ENCODE measurements around the gene ZBTB20.

Gene ZBTB20

DNA sequence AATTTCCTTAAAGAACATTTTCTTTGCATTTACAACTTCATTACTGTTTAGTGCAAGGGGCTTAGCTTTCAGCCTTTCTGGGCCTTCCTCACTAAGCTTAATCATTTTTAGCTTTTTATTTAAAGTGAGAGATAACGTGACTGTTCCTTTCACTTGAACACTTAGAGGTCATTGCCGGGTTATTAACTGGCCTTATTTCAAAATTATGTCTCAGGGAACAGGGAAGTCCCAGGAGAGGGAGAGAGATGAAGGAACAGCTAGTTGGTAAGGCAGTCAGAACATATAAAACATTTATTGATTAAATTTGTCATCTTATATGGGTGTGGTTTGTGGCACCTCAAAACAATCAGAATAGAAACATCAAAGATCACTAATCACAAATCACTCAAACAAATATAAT is 584.5 kb downstream of the ZBTB20 start:
- no peak for DNase-seq

DNA sequence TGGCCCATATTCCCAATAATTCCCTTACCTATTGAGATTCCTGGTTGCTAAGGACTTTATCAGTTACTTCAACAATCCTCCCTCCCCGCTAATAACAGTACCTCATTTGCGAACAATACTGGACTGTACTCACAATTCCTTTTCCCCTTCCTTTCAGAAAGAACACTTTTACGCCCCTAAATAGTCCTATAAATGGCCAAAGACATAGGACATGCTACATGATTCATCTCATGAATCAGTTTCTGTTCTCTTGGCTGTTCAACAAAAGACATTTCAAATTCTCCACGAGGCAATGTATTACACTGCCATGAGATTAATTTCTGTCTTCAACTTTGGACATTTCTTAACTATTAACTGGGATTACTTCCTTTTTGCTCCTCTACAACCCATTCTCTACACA is 588.8 kb downstream of the ZBTB20 start:
- no peak for DNase-seq

DNA sequence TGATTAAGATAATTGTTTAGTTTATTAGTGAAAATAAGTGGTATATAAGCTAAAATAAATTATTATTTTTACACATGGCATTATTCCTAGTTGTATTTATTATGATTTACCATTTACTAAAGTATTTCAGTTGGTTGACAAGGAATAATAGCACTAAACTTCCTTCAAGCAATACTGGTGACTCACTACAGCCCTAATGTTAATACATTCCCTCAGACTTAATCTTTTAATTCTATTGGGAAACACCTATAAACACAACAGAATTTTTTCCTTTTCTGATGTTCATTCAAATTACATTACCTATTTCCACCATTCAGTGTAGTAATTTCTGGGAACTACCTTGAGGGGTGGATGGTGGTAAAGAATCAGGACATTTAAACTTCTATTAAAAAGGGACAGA is 589.3 kb downstream of the ZBTB20 start:
- no peak for DNase-seq

DNA sequence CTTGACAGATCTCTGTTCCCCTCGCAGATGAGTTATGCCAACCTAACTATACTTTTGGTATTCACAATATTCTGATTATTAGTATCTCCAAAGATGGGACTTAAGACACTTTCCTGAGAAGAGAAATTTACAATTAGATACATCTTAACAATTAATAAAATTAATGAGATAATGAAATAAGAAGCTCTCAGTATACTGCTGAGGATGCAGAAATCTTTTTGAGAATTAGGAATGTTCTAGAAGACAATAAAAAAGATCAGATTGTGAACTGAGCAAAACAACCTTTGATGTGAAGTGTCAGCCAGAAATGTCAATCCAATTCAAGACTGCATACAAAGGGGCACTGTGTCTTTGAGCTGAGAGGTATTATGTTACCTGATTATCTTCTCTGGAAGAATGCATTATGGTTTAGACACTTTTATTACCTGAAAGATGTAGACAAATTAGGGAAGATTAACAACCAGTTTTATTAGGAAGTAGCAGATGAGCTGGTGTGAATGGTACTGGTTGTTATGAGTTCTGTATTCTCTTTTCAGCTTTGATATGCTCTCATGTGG is 590.4 kb downstream of the ZBTB20 start:
- DNase-seq, result no peak

DNA sequence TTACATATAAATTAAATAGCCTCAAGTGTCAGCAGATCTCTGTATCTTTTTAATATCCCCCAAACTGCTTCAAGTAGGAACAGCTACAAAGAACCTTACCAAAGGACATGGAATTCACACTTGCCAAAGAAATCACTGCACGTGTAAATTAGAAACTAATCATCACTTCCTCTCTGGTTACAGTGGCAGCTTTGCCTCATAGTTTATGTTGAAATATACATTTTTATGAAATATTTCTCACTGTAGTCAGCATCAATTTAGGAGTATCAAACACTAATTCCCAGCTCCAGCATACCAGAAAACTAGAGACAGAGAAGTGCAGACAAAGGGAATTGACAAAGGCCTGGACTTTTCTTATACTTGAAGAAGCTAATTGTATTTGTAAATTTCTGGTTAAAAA is 592.4 kb downstream of the ZBTB20 start:
- DNase-seq, result no peak

DNA sequence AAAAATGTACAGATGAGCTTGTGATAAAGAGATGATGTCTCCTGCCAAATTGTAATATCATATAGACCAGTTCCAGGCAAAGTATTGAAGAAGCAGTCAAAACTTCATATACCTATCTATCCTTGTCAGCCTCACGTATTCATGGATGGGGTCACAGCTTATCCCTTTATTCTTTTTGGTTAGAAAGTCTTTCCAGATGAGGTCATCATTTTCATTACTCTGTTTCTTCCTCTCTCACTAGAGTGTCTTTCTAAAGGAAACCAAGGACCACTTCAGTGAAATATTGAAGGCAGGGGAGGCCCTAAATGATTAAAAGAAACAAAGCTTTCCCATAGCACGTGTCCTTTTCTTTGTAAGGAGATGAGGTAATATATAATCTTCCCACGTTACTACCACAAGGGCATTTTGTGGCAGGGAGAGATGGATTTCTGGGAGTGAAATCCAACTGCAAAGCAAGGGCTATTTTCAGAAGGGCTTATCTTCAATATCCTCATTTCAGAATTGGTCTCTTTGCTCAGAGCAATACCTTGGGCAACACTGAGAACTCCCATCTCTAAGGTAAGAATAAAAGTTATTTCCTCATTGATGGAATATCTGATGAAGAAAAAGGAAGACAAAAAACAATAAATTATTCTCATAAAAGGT is 593.0 kb downstream of the ZBTB20 start:
- DNase-seq, result no peak

DNA sequence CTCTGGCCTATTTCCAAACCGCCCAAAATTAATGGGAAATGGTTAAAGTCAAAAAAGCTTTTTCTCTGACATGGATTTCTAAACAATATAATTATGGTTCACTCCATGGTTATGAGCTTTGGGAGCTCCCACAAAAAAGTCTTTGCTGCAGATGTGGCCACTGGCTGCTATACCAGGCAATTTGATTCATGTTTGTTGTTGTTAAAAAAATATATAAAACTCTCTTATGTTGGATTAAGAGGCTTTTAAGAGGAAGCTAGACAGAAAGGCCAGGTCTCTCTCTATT is 594.6 kb downstream of the ZBTB20 start:
- DNase-seq, result no peak

DNA sequence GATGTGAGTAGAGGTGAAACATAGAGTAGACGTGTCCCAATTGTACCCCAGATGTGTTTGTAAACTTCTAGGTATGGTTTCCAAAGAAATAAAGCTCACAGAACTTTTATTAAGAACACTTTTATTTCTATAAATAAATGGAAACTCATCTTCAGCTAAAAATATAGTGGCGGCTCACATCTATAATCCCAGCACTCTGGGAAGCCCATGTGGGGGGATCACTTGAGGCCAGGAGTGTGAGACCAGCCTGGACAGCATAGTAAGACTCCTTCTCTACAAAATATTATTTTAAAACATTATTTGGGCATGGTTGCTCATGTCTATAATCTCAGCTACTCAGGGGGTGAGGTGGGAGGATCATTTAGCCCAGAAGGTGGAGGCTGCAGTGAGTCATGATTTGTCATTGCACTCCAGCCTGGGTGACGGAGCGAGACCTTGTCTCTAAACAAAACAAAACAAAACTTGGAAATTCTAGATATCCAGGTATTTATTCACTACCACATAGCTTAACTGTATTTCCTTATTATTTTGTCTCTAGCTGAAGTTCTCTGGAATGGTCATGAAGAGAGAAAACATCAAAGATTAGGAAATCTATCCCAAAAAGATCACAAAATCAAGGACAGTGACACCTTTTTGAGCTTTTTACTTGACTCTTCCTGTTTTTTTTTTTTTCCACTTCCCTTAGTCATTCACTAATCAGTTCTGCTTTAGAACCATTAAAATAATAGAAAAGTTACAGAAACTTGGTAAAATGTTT is 595.1 kb downstream of the ZBTB20 start:
- no peak for DNase-seq

DNA sequence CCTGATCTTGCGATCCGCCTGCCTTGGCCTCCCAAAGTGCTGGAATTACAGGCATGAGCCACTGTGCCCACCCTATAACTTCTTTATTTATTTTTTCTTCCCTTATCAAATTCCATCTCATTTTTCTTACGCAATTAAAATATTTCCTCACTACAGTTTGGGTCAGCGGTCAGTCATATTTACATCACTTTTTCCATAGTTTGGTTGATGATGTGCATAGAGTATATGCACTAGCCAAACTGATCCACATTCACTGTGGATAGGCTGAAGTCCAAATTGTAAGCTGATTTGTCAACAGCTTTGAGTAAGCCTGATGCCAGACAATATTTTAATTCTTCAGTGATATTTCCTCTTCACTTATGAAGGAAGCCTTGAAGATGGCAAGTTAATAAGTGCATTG is 596.9 kb downstream of the ZBTB20 start:
- DNase-seq, result no peak

DNA sequence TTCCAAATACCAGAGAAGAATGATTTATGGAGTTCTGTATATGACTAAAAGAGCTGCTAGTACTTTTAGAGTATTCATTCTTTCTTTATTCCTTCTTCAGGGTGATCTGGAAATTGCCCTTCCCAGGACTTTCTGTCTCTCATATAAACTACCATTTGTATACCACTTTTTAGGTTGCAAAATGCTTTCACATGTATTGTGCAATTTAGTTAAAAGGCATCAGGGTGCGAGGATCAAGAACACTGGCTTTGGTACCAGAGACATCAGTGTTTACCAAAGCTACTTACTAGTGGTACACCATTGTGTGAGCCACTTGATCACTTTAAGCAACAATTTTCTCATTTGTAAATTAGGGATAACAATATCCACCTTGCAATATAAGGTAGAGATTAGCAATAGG is 601.9 kb downstream of the ZBTB20 start:
- DNase-seq, result no peak

DNA sequence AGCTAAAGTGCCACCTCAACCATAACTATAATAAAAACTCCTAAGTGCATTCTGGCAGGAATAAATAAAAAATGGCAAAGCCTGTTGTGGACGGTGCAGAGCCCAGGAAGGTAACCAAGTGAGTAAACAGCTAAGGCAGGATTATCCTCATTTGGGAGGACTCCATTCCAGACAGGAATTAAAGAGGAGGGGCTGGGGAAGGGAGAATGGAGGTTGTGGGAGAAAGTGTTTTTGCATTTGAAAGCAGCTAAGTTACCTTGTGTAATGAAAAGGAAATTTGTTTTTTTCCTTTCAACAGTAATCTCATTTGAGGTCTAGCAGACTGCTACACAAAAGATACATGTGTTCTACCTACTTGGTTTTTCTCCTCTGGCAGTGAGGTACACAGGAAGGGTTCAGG is 604.7 kb downstream of the ZBTB20 start:
- no peak for DNase-seq

DNA sequence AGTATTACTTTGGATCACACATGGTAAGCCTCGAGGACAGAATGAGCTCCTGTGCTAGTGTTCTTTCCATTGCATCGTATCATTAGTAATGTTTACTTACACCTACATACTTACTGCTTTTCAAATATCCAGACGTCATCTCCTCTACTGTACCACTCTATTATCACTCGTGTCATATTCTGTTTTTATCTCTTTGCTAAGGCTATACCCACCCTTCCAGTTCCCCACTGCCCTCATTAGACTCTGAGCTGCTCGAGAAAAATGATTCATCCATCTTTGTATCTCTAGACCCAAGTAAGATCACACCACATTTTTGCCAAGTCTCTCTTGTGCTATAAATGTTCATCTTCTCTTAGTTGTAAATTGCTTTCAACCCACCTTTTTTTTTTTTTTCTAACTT is 607.6 kb downstream of the ZBTB20 start:
- DNase-seq, result no peak

DNA sequence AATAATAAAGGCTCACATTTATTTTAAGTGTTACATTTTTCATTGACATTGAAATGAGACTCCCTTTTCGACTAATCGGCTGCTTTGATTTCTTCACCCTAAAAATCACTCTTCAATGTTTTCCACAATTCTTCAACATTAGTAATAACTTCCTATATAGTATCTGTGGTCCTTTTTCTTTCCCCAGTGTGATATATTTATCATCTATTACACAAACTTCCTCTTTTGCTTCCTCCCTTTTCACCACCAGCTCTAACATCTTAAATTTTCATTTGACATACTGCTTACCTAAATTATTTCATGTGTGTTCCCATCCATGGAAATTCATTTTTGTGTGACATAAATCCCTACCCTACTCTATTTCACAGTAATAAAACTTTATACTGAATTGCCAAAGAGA is 608.9 kb downstream of the ZBTB20 start:
- no peak for DNase-seq

DNA sequence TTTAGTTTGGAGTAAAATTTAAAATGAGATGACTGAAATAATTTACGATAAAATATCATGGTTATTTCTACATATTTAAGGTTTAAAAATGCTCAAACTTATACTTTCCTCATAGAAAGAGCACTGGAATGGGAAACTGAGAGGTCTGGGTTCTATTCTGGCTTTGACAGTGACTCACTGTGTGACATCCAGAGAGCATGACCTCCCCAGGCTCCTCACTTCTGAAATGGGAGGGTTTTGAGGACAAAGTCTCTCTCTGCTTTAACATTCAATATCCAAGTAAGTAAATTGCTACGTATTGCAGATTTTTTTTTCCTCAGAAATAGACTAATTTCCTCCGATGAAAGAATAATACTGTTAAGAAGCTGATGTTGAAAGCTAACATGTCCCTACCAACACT is 618.6 kb downstream of the ZBTB20 start:
- no peak for DNase-seq

DNA sequence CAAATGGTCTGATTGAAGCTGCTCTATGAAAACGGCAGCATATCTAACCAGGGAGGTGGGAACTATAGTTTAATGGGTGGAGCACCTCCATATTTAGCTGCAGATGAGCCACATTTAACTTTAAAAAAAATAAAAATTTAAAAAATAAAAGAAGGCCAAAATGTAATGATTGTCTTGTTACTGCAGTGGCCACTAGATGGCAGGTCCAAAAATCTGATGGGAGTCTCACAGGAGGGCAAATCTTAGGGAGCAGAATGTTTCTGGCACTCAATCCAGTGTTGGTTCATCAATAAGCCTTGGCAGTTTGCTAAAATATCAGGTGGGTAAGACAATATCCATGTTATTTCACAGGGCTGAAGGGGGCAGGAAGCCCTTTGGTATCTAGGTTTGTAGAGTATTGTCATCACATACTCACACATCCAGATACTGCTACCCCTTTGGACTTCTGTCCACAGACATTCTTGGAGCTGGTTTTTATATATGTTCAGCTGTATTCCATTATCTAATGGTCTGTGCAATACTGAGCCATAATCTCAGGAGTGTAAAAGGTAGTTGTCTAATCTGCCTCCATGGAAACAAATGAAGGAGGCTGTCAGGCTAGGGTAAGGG is 619.9 kb downstream of the ZBTB20 start:
- DNase-seq, result peak in 1 of 2 experiments; percentile 2

DNA sequence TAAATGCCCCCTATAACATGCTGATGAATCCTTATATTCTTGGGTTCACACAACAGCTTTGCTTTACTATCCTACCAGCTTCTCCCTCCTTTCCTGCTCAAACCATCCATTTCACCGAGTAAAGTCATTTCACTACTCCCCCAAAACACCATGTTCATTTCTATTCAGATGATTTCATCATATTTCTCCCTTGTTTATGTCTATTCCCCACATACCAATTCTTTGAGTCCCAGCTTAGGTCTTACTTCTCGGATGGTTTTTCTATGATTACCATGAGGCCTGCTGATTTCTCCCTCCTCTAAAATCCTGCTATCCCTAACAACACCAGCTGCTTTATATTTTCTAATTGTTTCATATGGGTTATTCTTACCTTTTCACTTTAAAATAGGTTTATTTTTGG is 621.8 kb downstream of the ZBTB20 start:
- DNase-seq, result no peak

DNA sequence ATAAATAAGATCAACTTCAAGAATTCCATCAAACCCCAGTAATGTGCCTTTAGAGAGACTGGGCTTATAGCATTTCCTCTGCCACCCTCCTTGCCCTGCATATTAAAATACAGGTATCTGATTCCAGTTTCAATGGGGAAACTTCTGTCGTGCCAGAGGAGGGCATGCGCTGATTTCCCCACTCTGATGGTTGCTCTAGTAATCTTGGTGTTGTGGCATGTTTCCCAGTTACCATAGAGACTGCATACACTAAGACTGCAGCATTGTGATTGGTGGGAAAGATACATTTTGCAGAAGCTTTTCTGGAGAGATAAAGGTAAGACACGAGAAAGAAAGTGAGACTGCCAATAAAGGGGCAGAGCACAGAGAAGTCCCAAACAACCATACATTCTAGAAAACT is 627.7 kb downstream of the ZBTB20 start:
- DNase-seq, result no peak

DNA sequence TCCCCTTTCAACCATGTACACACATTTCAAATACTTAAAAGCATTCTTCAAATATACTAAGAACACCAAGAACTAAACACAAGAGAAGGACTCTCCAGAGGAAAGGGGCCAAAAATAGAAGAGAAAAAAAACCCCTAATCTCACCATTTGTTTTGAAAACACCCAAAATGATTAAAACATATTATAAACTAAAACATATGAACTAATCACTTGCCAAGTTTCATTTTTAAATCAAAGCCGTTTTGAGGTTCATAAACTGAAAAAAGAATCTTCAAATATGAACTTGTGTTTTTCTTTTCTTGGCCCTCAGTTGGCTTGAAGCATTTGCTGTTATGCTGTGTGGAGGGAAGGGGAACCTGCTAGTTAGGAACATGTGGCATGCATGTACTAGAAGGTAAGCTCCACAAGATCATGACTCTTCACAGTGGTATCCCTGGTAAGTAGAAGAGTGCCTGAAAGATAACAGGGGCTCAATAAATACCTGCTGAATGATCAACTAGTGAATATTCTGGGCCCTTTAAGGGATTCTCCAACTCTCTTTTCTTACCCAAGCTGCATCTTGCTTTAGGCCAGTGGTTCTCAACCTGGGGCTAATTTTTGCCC is 628.8 kb downstream of the ZBTB20 start:
- DNase-seq, result no peak

DNA sequence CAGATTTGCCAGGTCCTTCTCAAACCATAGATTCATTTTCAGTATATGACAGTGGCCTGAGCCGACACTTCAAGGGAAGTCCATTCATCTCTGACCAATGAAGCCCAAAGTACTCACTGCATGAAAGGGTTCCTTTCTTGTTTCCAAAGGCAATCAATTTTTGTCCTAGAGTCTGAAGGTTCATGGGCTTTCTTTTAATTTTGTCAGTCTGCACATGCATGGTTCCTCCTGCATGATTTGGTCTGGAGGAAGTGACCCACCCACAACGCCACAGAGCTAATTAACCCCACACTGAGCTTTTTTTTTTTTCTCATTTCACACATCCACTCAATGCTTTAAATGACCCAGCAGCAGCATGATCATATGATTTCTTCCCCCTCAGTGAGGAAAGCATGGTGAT is 636.9 kb downstream of the ZBTB20 start:
- no peak for DNase-seq

DNA sequence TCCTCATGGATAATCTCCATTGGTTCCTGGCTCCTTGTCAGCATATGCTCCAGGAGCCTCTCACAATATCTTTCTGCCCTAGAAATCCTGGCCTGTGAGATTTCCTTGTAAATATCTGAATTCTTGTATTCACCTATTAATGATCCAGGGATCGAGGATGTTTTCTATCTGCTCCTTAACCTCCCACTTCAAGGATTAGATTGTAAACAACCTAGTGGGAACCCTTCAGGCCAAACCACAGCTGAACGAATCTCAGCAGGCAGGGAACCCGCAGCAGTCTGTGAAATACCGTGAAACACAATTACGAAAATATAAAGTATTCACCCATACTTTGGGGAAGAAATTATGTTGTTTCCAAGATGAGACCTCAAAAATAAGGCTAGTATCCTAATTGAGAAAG is 637.3 kb downstream of the ZBTB20 start:
- DNase-seq, result no peak

DNA sequence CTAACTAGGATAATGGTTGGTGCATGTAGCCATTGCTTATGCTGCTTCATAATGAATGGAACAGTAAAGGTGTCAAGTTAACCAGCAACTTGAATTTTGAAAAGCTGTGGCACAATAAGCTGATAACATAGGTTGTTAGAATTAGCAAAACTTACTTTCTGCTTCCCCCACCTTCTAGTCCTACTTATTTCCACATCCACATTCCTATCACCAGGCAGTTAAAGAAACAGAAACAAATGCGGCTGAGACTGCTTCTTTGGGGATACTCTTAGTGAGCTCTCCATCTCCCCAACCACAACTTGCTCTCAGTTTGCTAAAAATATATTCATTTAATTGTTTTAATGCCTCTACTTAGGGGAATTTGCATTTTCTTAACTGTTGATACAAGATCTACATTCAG is 638.1 kb downstream of the ZBTB20 start:
- DNase-seq, result no peak

DNA sequence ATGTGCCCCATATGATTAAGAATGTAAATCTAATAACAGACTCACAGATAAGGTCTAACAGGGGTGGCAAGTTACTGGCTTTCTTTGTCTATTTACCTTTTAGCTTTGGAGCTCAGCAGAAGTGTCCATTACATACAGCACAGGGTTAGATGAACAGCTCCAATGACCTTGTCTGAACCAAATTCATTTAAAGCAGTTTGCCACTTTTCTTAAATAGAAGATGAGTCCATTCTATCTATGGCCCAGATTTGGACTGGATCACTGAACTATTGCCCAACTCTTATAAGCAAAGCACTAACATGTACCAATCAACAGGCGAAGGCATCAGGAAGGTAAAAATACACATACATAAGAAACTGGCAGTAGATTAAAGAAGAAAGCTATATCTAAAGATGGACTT is 638.9 kb downstream of the ZBTB20 start:
- no peak for DNase-seq

DNA sequence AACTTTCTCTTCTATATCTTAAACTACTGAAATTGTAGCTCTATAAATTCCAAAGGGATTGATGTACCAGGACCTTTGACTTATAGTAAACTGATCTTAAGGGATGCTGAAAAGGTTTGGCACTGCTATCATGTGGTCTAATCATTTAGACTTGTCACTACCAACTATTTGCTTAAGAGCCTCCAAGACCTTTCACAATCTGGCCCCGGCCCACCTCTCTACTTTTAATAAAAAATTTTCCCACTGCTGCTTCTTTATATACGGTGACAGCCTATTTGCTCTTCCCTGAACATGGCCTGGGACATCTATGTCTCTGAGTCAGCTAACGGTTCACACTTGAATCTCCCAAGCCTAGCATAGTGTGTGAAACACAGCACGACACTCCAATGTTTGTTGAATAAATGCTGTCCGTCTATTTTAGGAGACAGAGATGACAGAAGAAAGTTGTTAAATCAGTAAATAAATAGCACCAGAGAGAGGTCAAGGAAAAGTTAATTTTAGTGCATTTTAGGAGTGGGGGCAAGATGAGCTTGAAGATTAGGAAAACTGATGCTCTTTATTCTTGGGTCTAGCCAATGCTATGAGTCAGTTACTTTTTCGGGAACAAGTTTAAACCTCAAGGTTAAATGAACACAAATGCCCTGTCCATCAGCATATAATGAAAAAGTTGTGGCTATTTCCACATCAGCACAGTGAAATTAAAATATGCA is 640.3 kb downstream of the ZBTB20 start:
- DNase-seq, result no peak
